K562 (cell line): ENCODE results near the gene ZNF544. TPM values are rescaled to one million over a fixed set of nuclear protein-coding genes. Genes with fewer than 3 reads are reported as not detected.

Source experiments
- ATAC-seq: fragments of 200-7000 bp; cut with Tn5 transposase; 3 replicates; pipeline ENCODE4 v1.9.1; 2020; ENCODE audit warnings: moderate library complexity
- BruUV-seq: library from RNA; stranded (reverse); fragments of 400-500 nt; replicated peaks from 2 replicates; lab custom pipeline; 2021; lab: Mats Ljungman, UMichigan
- CTCF ChIA-PET: fragments of 300-600 bp; formaldehyde crosslinking; extraction: SDS; loops from one replicate; lab custom pipeline; 2021; ENCODE audit warnings: low intra/inter-chr PET ratio; lab: Yijun Ruan, JAX
- POLR2A ChIA-PET: fragments of 300-600, 350-650 bp; sonication (Branson Sonifier 250); formaldehyde crosslinking; extraction: SDS; loops from one replicate; lab custom pipeline; 2021; ENCODE audit warnings: antibody characterized with exemption, inconsistent platforms; lab: Yijun Ruan, JAX
- DNase-seq, 4 experiments: peaks; one replicate each; pipeline versions ENCODE4 v3.0.0 to v3.0.0-alpha.2; 2011 to 2018; ENCODE audit warnings: low spot score in 3 of 4, mixed read lengths in 3 of 4; ENCODE audit errors: extremely low read depth in 1 of 4
- FAIRE-seq: peaks from 2 replicates; lab custom pipeline; 2011; peaks lifted over from hg19 to GRCh38; lab: Jason Lieb, UNC
- H2AFZ ChIP-seq: 2 replicates; pipeline ENCODE4 v1.6.0; 2011; ENCODE audit warnings: low read depth, low read length, control low read depth, inconsistent platforms
- H3K27ac ChIP-seq: fragments of 200-600 bp; 3 replicates; pipeline ENCODE4 v1.8.0; 2011; ENCODE audit warnings: low read depth, mild to moderate bottlenecking, control low read depth, inconsistent platforms, low read length, moderate library complexity, mixed read lengths; ENCODE audit errors: extremely low read depth
- H3K27me3 ChIP-seq, 2 experiments: fragments of 300-600 bp in 1 of 2; 2 replicates in 1 of 2; 3 replicates in 1 of 2; pipeline versions ENCODE4 v1.6.0 to v1.8.0; 2011; ENCODE audit warnings: inconsistent platforms in 2 of 2, low read length in 2 of 2, mild to moderate bottlenecking in 1 of 2, mixed read lengths in 1 of 2, moderate library complexity in 1 of 2; ENCODE audit not compliant: control insufficient read depth in 2 of 2, insufficient read depth in 2 of 2
- H3K36me3 ChIP-seq: fragments of 300-600 bp; 3 replicates; pipeline ENCODE4 v1.8.0; 2011; ENCODE audit warnings: mild to moderate bottlenecking, low read length, inconsistent platforms; ENCODE audit not compliant: control insufficient read depth, insufficient read depth
- H3K4me1 ChIP-seq, 2 experiments: fragments of 200-600 bp in 1 of 2; replicated peaks in 1 of 2; 2 replicates in 1 of 2; 3 replicates in 1 of 2; pipeline versions ENCODE4 v1.5.1 to v1.8.0; 2011; ENCODE audit warnings: inconsistent platforms in 2 of 2, low read length in 2 of 2, mild to moderate bottlenecking in 1 of 2, mixed read lengths in 1 of 2, moderate library complexity in 1 of 2; ENCODE audit not compliant: control insufficient read depth in 2 of 2, insufficient read depth in 2 of 2
- H3K4me2 ChIP-seq: 2 replicates; pipeline ENCODE4 v1.6.1; 2011; ENCODE audit warnings: low read length, control low read depth, inconsistent platforms, mixed read lengths; ENCODE audit not compliant: insufficient read depth
- H3K4me3 ChIP-seq: fragments of 200-600 bp; sonication (generic), shearing (Covaris generic); 2 replicates; pipeline ENCODE4 v1.5.1; 2016; ENCODE audit warnings: control low read depth, inconsistent platforms
- H3K79me2 ChIP-seq: fragments of 200-600 bp; 3 replicates; pipeline ENCODE4 v1.8.0; 2011; ENCODE audit warnings: low read length, inconsistent platforms; ENCODE audit not compliant: control insufficient read depth, insufficient read depth
- H3K9ac ChIP-seq, 2 experiments: 2 replicates each; pipeline versions ENCODE4 v1.6.0 to v1.6.1; 2011; ENCODE audit warnings: low read depth in 2 of 2, low read length in 2 of 2, control low read depth in 1 of 2, inconsistent platforms in 1 of 2, mild to moderate bottlenecking in 1 of 2, mixed read lengths in 1 of 2; ENCODE audit not compliant: insufficient read depth in 1 of 2
- H3K9me1 ChIP-seq: one replicate; pipeline ENCODE4 v1.6.0; 2011; ENCODE audit warnings: inconsistent platforms, mild to moderate bottlenecking, low read length, moderate library complexity; ENCODE audit not compliant: control insufficient read depth, insufficient read depth
- H3K9me3 ChIP-seq: replicated peaks from 2 replicates; pipeline ENCODE4 v1.5.1; 2011; ENCODE audit warnings: low read depth, low read length, inconsistent platforms; ENCODE audit not compliant: control insufficient read depth, insufficient read depth
- H4K20me1 ChIP-seq: replicated peaks from 2 replicates; pipeline ENCODE4 v1.6.1; 2011; ENCODE audit warnings: low read length, inconsistent platforms, mixed read lengths; ENCODE audit not compliant: control insufficient read depth, insufficient read depth
- RAD51 ChIP-seq: fragments of 450-650 bp; IDR thresholded peaks from 2 replicates; pipeline ENCODE4 v1.7.1; 2016; ENCODE audit warnings: low read depth, mild to moderate bottlenecking, borderline replicate concordance
- ZNF561 ChIP-seq: fragments of 450-650 bp; formaldehyde crosslinking; conservative IDR thresholded peaks from 2 replicates; pipeline ENCODE4 v1.4.0; 2020; ENCODE audit warnings: mild to moderate bottlenecking, moderate library complexity
- WGBS: fragments of 100-300 bp; shearing (Covaris generic); methylation state at CpG from one replicate; pipeline ENCODE4 v1.1.6; 2016; ENCODE audit warnings: low coverage, mixed read lengths; ENCODE audit not compliant: insufficient coverage; ENCODE audit errors: missing lambda C conversion rate; 5-methylcytosine and 5-hydroxymethylcytosine counted together
- in situ Hi-C: fragments of 300-500 bp; cut with MboI; formaldehyde crosslinking; loops from 4 replicates; pipeline ENCODE4 v1.15.0; 2018; ENCODE audit warnings: inconsistent platforms, mixed read lengths
- intact Hi-C: fragments of 100-400 bp; cut with micrococcal nuclease; formaldehyde crosslinking; loops from 2 replicates; pipeline ENCODE4 v1.14.2; 2022
- polyA plus RNA-seq, 8 experiments: library from polyadenylated mRNA; depleted of rRNA in 4 of 8; stranded (reverse) in 5 of 8; unstranded in 3 of 8; fragments of >200 nt; fragmentation: Nextera tagmentation in 2 of 8; fragmentation: Illumina TruSeq in 1 of 8; extraction: Ambion mirVana in 2 of 8; extraction: Trizol in 1 of 8; gene quantifications; 2 replicates each; pipeline versions ENCODE4 v1.2.1 to v1.2.3, GENCODE V29; 2011 to 2014; ENCODE audit warnings: inconsistent platforms in 1 of 8, missing spikeins in 1 of 8
- total RNA-seq, 7 experiments: library from RNA; depleted of rRNA in 6 of 7; stranded (reverse); fragments of >200 nt in 6 of 7; fragmentation: Illumina TruSeq in 2 of 7; extraction: Trizol in 2 of 7; gene quantifications; 2 replicates each; pipeline versions ENCODE4 v1.2.1 to v1.2.3, GENCODE V29; 2011 to 2021; ENCODE audit warnings: low replicate concordance in 1 of 7
- TF ChIP-seq, protein P1 (sequence below), 2 experiments: fragments of 450-650 bp; formaldehyde crosslinking in 1 of 2; IDR thresholded peaks; 2 replicates each; pipeline versions ENCODE4 v1.4.0 to v1.6.1; 2014 to 2020; ENCODE audit warnings: mild to moderate bottlenecking in 2 of 2, borderline replicate concordance in 1 of 2, low read depth in 1 of 2

Gene ZNF544
- total and polyA plus RNA-seq, 9 of the 15 experiments (the other 6 are each of a cell fraction or from before 2014, with no cell fraction given): 23.6 to 59.0 (median 41.4) TPM

DNA sequence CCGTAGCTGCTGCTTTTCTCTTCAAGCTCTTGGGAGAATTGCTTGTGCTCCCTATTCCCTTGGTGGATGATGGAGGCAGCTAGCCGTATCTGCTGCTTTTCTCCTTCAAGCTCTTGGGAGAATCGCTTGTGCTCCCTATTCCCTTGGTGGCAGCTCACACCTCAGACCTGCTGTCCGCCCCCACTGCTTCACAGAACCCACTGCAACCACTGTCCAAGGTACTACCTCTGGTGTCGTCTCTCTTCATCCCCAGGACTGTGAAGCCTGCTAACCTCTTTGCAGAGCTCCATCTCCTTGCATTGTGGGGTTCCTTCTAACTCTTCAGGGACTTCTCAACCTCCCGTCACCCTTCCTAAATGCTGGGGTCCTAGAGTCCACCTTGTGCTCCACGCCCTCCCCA lies 71.9 kb downstream of the ZNF544 start:
- H2AFZ ChIP-seq: no peak overlapping the region
- no peak overlapping the region for H3K27ac ChIP-seq
- CTCF ChIA-PET: no interaction called here
- DNase-seq (no peak), ATAC-seq (no peak), FAIRE-seq (no peak)
- H3K79me2 ChIP-seq: peaks cover 9% of the 10 kb centered on the region
- no peaks in the 10 kb centered on the region for H3K9me1 ChIP-seq
- TF ChIP-seq ZNF561 (no peak), RAD51 (no peak)
- TF ChIP-seq, protein P1, sequence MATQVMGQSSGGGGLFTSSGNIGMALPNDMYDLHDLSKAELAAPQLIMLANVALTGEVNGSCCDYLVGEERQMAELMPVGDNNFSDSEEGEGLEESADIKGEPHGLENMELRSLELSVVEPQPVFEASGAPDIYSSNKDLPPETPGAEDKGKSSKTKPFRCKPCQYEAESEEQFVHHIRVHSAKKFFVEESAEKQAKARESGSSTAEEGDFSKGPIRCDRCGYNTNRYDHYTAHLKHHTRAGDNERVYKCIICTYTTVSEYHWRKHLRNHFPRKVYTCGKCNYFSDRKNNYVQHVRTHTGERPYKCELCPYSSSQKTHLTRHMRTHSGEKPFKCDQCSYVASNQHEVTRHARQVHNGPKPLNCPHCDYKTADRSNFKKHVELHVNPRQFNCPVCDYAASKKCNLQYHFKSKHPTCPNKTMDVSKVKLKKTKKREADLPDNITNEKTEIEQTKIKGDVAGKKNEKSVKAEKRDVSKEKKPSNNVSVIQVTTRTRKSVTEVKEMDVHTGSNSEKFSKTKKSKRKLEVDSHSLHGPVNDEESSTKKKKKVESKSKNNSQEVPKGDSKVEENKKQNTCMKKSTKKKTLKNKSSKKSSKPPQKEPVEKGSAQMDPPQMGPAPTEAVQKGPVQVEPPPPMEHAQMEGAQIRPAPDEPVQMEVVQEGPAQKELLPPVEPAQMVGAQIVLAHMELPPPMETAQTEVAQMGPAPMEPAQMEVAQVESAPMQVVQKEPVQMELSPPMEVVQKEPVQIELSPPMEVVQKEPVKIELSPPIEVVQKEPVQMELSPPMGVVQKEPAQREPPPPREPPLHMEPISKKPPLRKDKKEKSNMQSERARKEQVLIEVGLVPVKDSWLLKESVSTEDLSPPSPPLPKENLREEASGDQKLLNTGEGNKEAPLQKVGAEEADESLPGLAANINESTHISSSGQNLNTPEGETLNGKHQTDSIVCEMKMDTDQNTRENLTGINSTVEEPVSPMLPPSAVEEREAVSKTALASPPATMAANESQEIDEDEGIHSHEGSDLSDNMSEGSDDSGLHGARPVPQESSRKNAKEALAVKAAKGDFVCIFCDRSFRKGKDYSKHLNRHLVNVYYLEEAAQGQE (IDR thresholded peaks at IDR 0.05; ENCODE audit: borderline replicate concordance): peak; percentile 45
- TF ChIP-seq, protein P1 (CRISPR knock-in tag; IDR thresholded peaks at IDR 0.05; ENCODE audit: low read depth): no peak
- H4K20me1 ChIP-seq: no peaks in the 10 kb centered on the region
- in situ Hi-C loops: no loop called here
- H3K36me3 ChIP-seq: peaks cover 44% of the 10 kb centered on the region
- no peaks in the 10 kb centered on the region; the same call in 1 of the 2 replicates for H3K9me3 ChIP-seq
- intact Hi-C loops: no loop called here
- POLR2A ChIA-PET: interaction anchor here (0.6 to 1.3 kb wide), 4 partner anchors 11 to 275 kb away, joined by 3 to 6 read pairs (median 4); no protein-coding TSS in a partner anchor
- H3K27me3 ChIP-seq: no peaks in the 10 kb centered on the region
- H3K9ac ChIP-seq: no peak overlapping the region
- 92% methylated on average over 5 of the region's 7 CpGs for WGBS
- no peak overlapping the region for H3K4me3 ChIP-seq
- H3K4me1 ChIP-seq: peaks cover 7 to 9% of the 10 kb centered on the region in 2 experiments; a peak in 4 of 5 replicates
- no TSS peak for BruUV-seq
- H3K4me2 ChIP-seq: no peak overlapping the region
